WERI-Rb-1 (cell line): ENCODE results near the gene ZNF550.
"Not testable (repeated sequence)": the region's sequence is repeated elsewhere in the genome, so short reads cannot be mapped to it uniquely, and the experiment has no call there.

Source experiments
- DNase-seq: peaks from one replicate; pipeline ENCODE4 v3.0.0-alpha.2; 2020
- H3K27ac ChIP-seq: fragments of 250-450 bp; sonication (Bioruptor Pico); 2 replicates; pipeline ENCODE4 v1.5.1; 2020; ENCODE audit warnings: mild to moderate bottlenecking, moderate library complexity
- H3K27me3 ChIP-seq: fragments of 250-450 bp; sonication (Bioruptor Pico); 2 replicates; pipeline ENCODE4 v1.5.1; 2021; ENCODE audit warnings: mild to moderate bottlenecking, low read depth, moderate library complexity; ENCODE audit not compliant: insufficient read depth, severe bottlenecking
- H3K36me3 ChIP-seq: fragments of 250-450 bp; sonication (Bioruptor Pico); 2 replicates; pipeline ENCODE4 v1.5.1; 2020; ENCODE audit warnings: mild to moderate bottlenecking, moderate library complexity
- H3K4me3 ChIP-seq: 2 replicates; pipeline ENCODE4 v1.5.1; 2011; ENCODE audit warnings: low read depth, mild to moderate bottlenecking, control low read depth, low read length
- H3K9me3 ChIP-seq: fragments of 250-450 bp; sonication (Bioruptor Pico); 2 replicates; pipeline ENCODE4 v1.5.1; 2021; ENCODE audit warnings: mild to moderate bottlenecking, moderate library complexity; ENCODE audit not compliant: severe bottlenecking
- TF ChIP-seq, protein P1 (sequence below): IDR thresholded peaks from 2 replicates; pipeline ENCODE4 v1.5.1; 2011; ENCODE audit warnings: low read depth, mild to moderate bottlenecking, control low read depth, inconsistent platforms, low read length

Gene ZNF550

DNA sequence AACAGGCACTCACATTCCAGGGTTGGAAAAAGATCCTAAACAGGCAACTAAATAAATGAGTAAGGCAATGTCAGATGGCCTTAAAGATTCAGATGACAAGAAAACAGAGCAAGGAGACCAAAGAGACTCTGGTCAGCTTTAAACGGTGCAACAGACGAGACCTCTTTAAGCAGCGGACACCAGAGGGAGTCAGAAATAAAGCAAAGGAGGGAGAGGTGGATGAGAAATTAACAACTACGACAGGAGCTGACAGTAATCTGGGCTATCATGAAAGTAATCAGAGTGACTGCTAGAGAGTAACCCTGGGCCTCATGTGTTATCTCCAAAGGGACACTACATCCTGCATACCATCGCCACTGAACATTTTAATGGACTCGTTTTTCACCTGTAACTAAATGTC, 1.1 kb downstream of the ZNF550 start:
- peaks cover 18% of the 10 kb centered on the region for H3K36me3 ChIP-seq
- H3K4me3 ChIP-seq, result peak overlapping the region; percentile 95
- H3K9me3 ChIP-seq, result peaks cover 12% of the 10 kb centered on the region
- TF ChIP-seq, protein P1, sequence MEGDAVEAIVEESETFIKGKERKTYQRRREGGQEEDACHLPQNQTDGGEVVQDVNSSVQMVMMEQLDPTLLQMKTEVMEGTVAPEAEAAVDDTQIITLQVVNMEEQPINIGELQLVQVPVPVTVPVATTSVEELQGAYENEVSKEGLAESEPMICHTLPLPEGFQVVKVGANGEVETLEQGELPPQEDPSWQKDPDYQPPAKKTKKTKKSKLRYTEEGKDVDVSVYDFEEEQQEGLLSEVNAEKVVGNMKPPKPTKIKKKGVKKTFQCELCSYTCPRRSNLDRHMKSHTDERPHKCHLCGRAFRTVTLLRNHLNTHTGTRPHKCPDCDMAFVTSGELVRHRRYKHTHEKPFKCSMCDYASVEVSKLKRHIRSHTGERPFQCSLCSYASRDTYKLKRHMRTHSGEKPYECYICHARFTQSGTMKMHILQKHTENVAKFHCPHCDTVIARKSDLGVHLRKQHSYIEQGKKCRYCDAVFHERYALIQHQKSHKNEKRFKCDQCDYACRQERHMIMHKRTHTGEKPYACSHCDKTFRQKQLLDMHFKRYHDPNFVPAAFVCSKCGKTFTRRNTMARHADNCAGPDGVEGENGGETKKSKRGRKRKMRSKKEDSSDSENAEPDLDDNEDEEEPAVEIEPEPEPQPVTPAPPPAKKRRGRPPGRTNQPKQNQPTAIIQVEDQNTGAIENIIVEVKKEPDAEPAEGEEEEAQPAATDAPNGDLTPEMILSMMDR, result 0 out of 2 replicates have a peak, but pooled peaks have one; percentile 8
- DNase-seq, result peak; percentile 19
- no peak overlapping the region for H3K27ac ChIP-seq
- H3K27me3 ChIP-seq, result no peaks in the 10 kb centered on the region

DNA sequence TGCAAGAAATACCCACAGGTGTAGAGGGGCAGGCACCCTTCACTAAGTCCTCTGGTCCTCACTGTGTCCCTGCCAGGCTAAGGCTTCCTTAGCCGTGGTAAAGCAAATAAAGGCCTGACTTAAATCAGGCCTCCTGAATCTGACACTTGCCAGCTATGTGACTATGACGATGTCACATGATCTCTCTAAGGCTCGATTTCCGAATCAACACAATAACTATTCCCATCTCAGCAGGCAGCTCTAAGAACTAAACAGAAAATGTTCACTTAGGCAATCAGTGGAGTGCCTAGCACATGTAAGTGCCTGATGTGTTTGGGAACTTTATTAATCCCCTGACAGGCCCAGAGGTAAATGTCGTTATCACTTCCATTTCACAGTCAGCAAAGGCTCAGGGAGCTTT, 2.0 kb downstream of the ZNF550 start:
- no peak for DNase-seq
- Histone ChIP-seq H3K36me3 (peaks cover 24% of the 10 kb centered on the region), H3K27me3 (no peaks in the 10 kb centered on the region), H3K9me3 (peaks cover 5% of the 10 kb centered on the region), H3K27ac (no peak overlapping the region), H3K4me3 (no peak overlapping the region)
- TF ChIP-seq, protein P1, result no peak

DNA sequence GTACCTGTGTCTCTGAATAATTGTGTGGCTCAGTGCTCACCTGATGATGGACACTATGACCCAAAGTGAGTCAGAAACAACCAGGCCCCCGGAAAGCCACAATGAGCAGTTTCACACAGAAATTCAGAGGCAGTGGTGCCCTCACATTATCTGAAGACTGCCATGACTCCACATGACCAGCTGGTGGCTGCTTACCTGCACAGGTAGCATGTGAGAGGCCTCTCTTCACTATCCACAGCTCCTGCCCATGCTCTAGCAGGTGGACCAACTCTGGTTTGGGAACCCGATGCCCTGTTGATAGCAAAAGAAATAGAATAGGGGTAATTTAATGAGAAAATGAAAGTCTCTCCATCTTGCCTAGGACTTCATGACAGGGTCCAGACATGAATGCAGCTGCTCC, 7.2 kb downstream of the ZNF550 start:
- no peak for DNase-seq
- H3K27me3 ChIP-seq, result no peaks in the 10 kb centered on the region
- peaks cover 52% of the 10 kb centered on the region for H3K36me3 ChIP-seq
- no peak overlapping the region for H3K4me3 ChIP-seq
- H3K9me3 ChIP-seq, result no peaks in the 10 kb centered on the region
- TF ChIP-seq, protein P1, result 0 out of 2 replicates have a peak, but pooled peaks have one; percentile 2
- H3K27ac ChIP-seq, result no peak overlapping the region

DNA sequence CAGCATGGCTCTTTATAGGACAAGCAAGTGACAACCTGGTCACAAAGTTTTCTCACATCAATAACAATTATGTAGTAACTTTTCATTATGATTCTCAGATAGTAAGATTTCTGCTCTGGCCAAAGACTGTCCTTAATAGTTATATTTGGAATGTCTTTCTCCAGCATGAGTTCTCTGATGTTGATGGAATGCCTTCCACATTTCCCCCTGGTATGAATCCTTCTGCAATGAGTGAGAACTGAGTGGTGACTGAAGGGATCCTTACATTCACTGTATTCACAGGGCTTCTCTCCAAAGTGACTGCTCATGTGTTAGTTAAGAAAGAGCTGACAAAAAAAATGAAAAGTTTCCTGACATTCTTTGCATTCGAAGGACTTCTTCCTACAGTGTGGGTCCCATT, 13.2 kb downstream of the ZNF550 start:
- Histone ChIP-seq H3K27ac (no peak overlapping the region), H3K9me3 (no peaks in the 10 kb centered on the region), H3K27me3 (no peaks in the 10 kb centered on the region), H3K4me3 (no peak overlapping the region), H3K36me3 (peaks cover 71% of the 10 kb centered on the region)
- TF ChIP-seq, protein P1, result no peak
- DNase-seq, result no peak

DNA sequence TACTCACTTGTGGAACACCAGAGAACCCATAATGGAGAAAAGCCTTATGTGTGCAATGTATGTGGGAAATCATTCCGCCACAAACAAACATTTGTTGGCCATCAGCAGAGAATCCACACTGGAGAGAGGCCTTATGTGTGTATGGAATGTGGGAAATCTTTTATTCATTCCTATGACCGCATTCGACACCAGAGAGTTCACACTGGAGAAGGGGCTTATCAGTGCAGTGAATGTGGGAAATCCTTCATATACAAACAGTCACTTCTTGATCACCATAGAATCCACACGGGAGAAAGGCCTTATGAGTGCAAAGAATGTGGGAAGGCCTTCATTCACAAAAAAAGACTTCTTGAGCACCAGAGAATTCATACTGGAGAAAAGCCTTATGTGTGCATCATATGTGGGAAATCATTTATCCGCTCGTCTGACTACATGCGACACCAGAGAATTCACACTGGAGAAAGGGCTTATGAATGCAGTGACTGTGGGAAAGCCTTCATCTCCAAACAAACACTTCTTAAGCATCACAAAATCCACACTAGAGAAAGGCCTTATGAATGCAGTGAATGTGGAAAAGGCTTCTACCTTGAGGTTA, 21.6 kb downstream of the ZNF550 start:
- Histone ChIP-seq H3K4me3 (no peak overlapping the region), H3K27me3 (no peaks in the 10 kb centered on the region), H3K27ac (no peak overlapping the region), H3K9me3 (peaks cover 18% of the 10 kb centered on the region), H3K36me3 (peaks cover 74% of the 10 kb centered on the region)
- TF ChIP-seq, protein P1, result no peak
- no peak for DNase-seq

DNA sequence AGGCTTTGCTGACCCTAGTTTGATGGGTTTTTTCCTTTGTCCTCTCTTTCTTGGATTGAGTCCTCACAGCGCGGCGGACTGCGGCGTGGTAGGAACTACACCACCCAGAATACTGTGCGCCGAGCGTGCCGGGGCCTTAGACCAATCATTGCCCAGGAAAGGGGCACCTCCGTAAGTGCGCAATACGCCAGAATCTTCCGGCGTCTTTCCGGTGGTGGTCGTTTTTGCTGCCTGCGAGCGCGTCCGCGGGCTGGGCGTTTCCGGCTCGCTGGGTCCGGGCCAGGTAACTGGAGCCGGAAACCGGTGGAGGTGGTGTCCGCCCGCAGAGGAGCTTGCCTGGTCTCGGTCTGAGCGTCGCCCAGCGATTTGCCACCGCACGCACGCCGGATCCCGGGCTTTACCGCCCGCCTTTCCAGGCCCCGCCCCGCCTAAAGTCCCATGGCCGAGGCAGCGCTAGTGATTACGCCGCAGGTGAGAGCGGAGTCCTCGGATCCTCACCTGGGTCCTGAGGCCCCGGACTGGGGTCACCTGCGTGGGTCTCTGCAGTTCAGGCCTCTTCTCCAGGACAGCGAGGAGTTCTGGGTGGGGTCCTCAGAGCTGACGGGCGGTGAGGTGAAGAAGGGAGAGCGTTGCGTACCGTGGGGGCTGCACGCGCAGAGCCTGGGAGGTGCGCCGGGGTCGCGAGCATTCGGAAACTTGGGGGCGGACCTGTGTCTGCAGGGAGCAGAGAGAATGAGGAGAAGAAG, 32.4 kb downstream of the ZNF550 start, which contains the start of gene ZNF549:
Gene ZNF549, plus strand, starts transcription at position 221 of the 746 bp plus-strand sequence. Its CDS starts 218 bp downstream, at position 439.
- Histone ChIP-seq H3K4me3 (peak within 1 kb of the TSS; percentile 99), H3K27ac (peak within 1 kb of the TSS; percentile 64), H3K27me3 (no peaks in the 10 kb centered on the region), H3K36me3 (peaks cover 9% of the 10 kb centered on the region), H3K9me3 (no peaks in the 10 kb centered on the region)
- peak; percentile 93 for DNase-seq
- TF ChIP-seq, protein P1, result no peak

DNA sequence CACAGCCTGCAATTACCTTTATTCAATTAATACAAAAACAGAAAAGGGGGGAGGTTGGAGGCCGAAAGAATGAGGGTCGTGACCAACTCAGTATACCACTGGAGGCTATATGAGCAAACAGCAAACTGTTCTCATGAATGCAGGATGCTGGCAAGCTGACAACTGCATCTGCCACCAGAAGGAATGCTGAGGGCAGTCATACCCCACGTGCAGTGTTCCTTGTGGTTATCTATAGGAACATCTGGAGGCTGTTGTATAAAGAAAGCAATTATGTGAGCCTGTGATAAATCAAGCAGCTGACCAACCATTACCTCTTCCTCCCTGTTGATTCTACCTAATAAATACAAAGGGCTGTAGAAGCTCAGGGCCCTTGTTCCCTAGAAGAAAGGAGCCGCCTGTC, 41.6 kb downstream of the ZNF550 start:
- not testable (repeated sequence) for DNase-seq, H3K4me3 ChIP-seq, H3K36me3 ChIP-seq, H3K9me3 ChIP-seq, H3K27me3 ChIP-seq, H3K27ac ChIP-seq
